NCI-H748 treated with DMSO at 0.1 percent for 48 hours (cell line): Measurements from ENCODE around the gene TPST2.
"Not testable (repeated sequence)": the region's sequence is repeated elsewhere in the genome, so short reads cannot be mapped to it uniquely, and the experiment has no call there.

Source experiments
- DNase-seq: peaks from one replicate; lab custom pipeline; 2025; lab: John Stamatoyannopoulos, UW

Gene TPST2

GRCh38 chr22:26589845-26590736, at the start of gene TPST2:
TSS of gene TPST2 (minus strand) at chr22:26590132. CDS start at chr22:26541630, 48,502 bp downstream.
- DNase-seq: peak; percentile 33

DNA sequence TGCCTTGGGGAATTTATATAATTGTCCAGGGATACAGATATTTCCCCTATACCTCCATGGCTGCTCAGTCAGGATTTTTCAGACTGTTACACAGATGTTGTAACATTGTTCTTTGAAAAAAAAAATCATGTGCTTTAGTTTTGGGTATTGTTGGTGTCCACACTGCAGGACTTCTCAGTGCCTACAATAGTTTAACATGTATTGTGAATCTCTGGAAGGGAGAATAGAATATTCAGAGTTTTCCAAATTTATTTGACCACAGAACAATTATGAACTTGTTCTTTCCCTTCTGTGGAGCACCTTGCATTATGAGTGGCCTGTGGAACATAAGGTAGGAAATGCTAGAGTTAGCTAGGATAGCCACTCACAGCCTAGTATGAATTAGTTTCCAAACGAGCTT, 46.4 kb upstream of the TPST2 start:
- no peak for DNase-seq

DNA sequence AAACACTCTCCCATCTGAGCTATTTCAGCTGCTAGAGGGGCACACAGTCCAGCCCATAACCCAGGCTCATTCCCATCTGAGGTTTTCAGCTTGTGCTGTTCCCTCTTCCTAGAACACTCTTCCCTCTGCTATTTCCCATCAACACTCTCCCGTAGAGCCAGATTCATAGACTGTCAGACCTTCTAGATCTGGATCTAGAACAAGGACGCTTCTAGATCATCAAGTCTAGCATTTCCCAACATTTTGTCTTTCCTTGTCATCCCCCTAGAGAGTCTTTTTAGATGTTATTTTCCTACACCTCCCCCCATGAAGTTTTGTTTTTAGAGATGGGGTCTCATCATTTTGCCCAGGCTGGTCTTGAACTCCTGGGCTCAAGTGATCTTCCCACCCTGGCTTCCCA, 45.2 kb upstream of the TPST2 start:
- no peak for DNase-seq

DNA sequence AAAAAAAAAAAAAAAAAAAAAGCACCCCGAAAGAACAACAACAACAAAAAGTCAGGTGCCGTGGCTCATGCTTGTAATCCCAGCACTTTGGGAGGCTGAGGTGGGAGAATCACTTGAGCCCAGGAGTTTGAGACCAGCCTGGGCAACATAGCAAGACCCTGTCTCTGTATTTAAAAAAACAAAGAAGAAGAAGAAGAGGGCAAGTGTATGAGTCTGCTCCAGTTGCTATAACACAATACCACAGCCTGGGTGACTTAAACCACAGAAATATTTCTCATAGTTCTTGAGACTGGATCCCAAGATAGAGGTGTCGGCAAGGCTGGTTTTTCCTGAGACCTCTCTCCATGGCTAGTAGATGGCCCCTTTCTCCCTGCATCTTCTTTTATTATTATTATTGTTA, 44.3 kb upstream of the TPST2 start:
- DNase-seq: no peak

- no peak for DNase-seq
Observed at GRCh38 chr22:26632422-26633155, 42.7 kb upstream of the TPST2 start.

GRCh38 chr22:26631282-26631681, 41.4 kb upstream of the TPST2 start:
- no peak for DNase-seq

DNA sequence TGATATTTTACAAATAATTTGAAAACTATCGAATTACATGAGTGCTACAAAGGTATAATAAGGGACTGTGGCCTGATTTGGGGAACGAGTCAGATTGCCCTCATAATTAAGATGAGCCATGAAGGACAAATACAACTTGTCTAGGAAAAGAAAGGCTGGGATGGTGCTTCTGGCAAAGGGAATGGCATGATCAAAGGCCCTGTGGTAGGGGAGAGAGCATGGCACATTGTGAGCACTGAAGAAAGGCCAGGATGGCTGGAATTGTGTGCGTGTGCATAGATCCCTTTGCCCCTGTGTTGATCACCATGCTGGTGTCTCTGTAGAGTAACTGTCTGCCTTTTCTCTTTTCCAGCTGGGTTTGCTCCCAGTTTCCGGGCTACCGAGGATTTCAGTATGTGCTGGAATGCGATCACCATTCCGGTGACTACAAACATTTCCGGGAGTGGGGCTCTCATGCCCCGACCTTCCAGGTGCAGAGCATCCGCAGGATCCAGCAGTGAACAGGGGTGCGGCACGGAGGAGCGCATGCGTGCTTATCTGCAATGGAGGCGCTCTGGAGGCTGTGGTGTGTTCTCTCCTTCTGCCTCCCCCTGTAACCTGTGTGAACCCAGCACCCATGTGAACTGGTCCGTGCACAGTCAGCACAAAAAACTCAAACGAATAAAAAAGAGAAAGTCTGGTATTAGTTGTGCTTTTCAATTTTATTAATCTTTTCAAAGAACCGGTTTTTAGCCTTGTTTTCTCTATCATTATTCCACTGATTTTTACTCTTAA, 40.2 kb upstream of the TPST2 start:
- DNase-seq: no peak

DNA sequence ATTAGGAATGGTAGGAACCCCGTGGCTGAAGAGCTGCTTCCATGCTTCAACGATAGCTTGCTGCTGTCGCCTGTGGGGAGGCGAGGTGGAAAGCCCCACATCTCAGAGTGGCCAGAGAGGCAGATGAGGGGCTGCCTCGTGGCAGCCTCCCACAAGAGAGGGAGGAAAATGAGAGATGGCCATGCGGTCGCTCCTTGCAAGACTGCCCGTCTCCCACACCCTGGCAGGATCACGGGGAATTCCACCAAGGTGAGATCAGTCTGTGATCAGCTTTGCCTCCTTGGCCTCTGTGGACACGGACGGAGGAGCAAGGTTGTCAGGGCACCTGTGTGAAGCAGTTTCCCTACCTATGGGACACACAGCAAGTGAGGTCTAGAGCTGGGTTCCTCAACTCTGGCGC, 34.9 kb upstream of the TPST2 start:
- no peak for DNase-seq

DNA sequence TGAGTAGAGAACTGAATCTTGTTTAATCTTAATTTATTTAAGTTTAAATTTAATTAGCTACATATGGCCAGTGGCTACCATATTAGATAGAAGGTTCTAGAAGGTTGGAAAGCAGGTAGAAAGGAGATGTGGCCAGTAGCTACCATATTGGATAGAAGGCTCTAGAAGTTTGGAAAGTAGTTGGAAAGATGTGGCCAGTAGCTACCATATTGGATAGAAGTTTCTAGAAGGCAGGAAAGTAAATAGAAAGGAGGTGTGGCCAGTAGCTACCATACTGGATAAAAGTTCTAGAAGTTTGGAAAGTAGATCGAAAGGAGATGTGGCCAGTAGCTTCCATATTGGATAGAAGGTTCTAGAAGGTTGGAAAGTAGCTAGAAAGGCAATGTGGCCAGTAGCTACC, 34.1 kb upstream of the TPST2 start:
- DNase-seq: no peak

DNA sequence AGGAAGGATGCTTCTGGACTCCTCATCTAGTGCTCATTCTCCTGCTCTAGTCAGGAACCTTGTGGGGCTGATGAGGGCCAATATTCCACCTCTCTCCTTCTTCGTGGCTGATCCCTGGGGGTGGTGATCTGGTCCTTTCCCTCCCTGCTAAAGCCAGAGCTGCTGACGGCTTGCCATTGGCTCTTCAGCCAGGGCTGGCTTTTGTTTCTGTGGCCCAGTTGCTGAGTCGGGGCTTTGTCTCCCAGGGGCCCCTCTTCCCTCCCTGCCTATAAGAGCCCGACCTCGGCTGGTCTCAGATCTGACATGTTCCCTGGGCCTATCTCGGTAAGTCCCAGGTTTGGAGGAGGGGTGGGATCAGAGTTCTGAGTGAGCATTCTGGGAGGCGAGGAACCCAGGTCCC, 31.7 kb upstream of the TPST2 start, which contains the start of gene CRYBA4:
Gene CRYBA4 (plus strand): TSS at position 301 of the 400 bp plus-strand sequence. CDS start 634 bp downstream, outside the sequence.
- DNase-seq: no peak

- no peak for DNase-seq
Observed at GRCh38 chr22:26620197-26620596, 30.3 kb upstream of the TPST2 start.

DNA sequence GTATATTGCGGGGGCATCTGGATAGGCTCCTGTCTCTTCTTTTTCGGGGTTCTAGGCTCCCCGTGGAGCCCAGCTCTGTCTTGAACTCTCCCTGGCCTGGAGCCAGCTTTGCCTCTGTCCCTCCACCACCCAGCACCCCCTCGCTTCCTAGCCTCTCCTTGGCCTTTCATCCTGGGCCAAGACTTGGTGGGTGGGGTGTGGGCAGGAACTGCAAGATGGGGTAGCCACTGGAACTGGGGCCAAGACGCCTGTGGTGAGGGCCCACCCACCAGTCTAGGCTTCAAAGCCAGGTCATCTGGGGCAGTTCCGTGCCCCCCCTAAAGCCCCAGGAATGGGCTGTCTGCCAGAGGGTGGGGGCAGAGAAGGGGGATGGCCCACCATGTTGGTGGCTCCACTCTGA, 29.6 kb upstream of the TPST2 start:
- DNase-seq: no peak

DNA sequence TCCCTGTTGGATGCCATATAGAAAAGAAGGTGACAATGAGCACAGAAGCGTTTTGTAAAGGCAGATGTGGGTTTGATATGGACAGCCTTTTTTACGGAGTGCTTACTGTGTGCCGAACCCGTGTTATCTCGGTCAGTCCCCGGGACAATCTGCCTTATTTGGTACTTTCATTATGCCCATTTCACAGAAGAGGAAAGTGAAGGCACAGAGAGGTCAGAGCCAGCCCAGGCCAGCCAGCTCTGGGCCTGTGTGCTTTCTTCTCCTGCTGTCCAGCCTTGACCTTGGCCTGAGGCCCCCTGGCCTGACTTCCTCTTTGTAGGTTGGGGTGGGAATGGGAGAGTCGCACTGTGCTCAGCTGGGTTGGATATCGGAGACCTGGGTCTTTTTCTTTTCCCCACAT, 28.5 kb upstream of the TPST2 start:
- no peak for DNase-seq

- DNase-seq: no peak
Observed at GRCh38 chr22:26617271-26618199, 27.6 kb upstream of the TPST2 start, which contains the start of gene CRYBB1. TSS of gene CRYBB1 (minus strand) at chr22:26618027. CDS start at chr22:26616319, 1,708 bp downstream.

DNA sequence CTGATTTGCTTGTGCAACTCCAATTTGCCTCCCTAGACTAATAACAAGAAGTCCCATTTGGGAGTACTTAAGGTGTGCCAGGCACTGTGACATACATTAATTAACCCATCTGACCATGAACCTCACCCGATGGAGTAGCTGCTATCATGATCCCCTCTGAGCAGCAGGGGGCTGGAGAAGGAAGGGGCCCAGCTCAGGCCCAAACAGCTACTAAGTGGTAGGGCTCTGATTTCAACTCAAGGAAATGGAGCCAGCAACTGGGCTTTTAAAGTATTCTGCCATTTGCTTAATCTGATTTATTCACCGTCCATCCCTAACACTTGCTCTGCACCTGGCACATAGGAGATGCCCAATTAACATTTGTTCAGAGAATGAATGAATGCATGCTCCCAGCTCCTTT, 26.7 kb upstream of the TPST2 start:
- no peak for DNase-seq

- no peak for DNase-seq
Observed at GRCh38 chr22:26615830-26616435, 26.0 kb upstream of the TPST2 start.

- DNase-seq: no peak
Observed at GRCh38 chr22:26615149-26615548, 25.2 kb upstream of the TPST2 start.

DNA sequence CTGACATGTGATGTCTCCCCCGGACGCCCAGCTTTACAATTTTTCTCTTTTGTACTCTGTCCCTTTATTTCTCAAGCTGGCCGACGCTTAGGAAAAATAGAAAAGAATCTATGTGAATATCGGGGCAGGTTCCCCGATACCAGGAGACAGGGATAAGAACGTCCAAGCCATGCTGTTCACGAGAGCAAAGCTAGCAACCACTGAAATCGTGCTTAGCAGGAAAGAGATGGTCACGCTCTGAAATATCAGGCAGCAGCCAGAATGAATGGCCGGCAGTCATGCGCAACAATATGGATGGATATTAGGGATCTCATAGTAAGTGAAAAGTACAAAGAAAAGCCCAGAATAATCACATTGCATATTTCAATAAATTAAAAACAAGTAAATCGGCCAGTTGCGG, 24.4 kb upstream of the TPST2 start:
- no peak for DNase-seq

DNA sequence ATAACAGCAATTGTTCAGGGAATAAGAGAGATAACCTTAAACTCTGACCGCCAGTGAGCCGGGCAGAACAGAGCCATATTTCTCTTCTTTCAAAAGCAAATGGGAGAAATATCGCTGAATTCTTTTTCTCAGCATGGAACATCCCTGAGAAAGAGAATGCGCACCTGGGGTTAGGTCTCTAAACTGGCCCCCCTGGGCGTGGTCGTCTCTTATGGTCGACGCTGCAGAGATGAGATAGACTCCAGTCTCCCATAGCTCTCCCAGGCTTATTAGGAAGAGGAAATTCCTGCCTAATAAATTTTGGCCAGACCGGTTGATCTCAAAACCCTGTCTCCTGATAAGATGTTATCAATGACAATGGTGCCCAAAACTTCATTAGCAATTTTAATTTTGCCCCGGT, 23.8 kb upstream of the TPST2 start:
- not testable (repeated sequence) for DNase-seq

DNA sequence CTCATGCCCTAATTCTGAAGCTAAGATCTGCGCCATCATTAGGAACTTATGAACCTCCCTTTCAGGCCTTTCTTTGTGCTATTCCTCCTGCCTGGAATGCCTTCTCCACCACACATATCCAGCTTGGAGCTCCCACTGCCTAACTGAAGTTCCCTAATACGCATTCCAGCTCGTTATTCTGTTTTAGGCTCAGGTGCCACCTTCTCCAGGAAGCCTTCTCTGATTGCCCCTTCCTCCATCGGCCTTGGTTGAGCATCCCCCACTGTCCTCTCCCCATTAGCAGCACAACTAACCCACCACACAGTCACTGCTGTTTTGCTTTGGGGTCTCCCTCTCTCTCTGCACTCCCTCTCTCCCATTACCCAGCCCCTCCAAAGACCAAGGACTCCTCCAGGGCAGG, 22.7 kb upstream of the TPST2 start:
- no peak for DNase-seq

DNA sequence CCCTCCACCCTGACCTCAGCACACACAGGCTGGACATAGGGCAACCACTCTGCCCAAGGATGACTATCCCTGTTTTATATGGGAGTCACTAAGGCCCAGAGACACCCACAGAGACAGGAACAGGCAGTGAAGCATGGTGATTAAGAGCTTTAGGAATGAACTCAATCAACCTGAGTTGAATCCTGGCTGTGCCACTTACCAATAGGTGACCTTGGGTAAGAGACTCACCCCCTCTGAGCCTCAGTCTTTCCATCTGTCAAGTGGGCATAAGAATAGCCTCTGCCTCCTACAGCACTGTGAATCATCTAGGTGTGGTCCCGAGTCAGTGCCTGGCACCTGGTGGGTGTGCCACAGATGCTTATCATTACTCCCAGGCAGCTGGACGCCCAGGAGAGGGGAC, 21.1 kb upstream of the TPST2 start:
- DNase-seq: no peak
